GM19099 (cell line): Measurements from ENCODE around the gene SLC1A7.

Source experiments
- POLR2A ChIP-seq: IDR thresholded peaks from 3 replicates; pipeline ENCODE4 v1.6.1; 2011; ENCODE audit warnings: low read depth; ENCODE audit not compliant: insufficient read length; ENCODE audit errors: extremely low read depth

The SLC1A7 gene

GRCh38 chr1:53165408-53165961 lies 23.0 kb upstream of the SLC1A7 start:
- no peak for TF ChIP-seq POLR2A

GRCh38 chr1:53163291-53163768 lies 20.9 kb upstream of the SLC1A7 start:
- no peak for TF ChIP-seq POLR2A

GRCh38 chr1:53162621-53163020 lies 20.2 kb upstream of the SLC1A7 start:
- no peak for TF ChIP-seq POLR2A

DNA sequence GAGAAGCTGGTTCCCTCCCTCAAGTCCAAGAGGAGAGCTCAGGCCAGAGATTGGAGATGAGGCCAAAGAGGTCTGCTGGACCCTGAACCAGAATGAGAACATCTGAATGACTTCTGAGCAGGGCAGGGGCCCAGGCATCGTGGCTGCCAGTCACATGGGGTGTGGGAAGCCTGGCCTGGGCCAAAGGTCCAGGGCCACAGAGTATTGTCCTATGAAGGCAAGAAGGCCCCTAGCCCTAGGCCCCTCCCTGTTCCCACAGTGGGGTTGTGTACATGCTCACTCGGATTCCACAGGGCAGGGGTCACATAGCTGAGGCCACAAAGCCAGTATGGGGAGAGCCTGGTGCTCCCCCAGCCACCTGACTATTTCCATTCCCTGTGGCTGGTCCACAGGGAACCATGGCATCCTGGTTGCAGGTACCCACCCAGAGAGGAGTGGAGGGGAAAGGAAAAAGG lies 18.5 kb upstream of the SLC1A7 start:
- TF ChIP-seq POLR2A: no peak

GRCh38 chr1:53158900-53159299 lies 16.5 kb upstream of the SLC1A7 start:
- TF ChIP-seq POLR2A: no peak

GRCh38 chr1:53156783-53157182 lies 14.3 kb upstream of the SLC1A7 start:
- TF ChIP-seq POLR2A: no peak

GRCh38 chr1:53155945-53156344 lies 13.5 kb upstream of the SLC1A7 start:
- no peak for TF ChIP-seq POLR2A

DNA sequence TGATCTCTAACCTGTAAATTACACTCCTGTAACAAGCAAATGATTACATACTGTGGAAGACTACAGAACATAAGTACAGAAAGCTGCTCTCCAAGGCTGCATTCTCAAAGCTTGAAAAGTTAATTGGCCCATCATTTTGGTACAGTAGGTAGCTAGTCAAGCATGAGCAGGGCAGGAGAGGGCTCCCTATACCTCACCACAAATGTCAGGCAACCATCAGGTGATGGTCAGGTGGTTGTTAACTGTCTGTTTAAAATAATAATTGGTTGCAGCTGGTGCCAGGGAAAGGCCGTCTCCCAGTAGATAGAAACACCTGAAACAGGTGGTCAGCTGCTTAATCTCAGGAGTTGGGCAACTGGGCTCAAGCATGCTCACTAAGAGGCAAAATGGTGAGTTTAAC lies 13.1 kb upstream of the SLC1A7 start:
- TF ChIP-seq POLR2A: no peak

GRCh38 chr1:53154859-53155438 lies 12.5 kb upstream of the SLC1A7 start:
- TF ChIP-seq POLR2A: no peak

GRCh38 chr1:53153752-53154151 lies 11.3 kb upstream of the SLC1A7 start:
- no peak for TF ChIP-seq POLR2A

GRCh38 chr1:53148123-53148522 lies 5.7 kb upstream of the SLC1A7 start:
- TF ChIP-seq POLR2A: no peak

DNA sequence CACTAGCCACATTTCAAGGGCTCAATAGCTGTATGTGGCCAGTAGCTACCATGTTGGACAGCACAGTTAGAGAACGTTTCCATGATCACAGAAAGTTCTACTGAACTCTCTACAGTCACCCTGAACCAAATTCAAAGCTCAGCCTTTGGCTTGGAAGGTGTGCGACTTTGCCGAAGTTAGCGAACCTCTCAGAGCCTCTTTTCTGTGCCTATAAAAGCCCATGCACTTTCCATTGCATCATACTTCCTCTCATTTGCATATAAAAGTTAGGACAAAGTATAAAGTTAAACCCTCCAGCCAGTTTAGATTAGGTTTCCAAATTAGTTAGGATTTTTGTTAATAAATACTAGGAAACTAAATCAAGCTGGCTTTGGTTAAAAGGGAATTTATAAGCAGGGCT lies 4.7 kb upstream of the SLC1A7 start:
- no peak for TF ChIP-seq POLR2A

DNA sequence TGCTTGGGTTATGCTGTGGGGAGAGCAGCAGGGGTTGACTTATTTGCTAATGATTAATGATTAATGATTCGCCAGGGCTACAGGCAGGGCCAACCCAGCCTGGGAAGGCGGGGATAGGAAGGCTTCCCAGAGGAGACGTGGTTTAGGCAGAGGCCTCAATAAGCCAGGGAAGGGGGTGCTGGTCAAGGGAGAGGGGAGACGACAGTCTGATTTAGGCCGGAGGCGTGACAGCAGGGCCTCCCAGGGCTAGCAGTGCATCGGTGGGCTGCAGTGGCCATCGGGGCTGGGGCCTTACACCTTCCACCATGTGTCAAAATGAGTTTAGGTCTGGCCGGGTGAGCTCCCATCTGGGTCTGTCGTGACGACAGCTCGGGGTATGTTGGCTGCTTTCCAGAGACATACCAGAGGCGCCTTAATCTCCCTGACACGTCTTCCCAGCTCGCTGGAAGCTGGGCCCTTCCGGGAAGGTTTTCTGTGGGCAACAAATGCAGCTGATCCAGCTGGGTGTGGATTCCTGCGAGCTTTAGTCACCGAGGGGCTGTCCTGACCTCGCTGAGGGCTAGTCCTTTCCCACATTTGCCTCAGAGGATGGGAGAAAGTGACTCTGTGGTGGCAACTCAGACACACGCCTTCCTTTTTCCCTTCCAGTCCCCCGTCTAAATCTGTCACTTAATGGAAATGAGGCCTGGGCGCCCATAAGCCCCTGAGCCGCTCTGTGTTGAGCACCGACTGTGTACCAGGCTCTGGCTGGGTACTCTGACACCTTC lies 3.7 kb upstream of the SLC1A7 start:
- no peak for TF ChIP-seq POLR2A

DNA sequence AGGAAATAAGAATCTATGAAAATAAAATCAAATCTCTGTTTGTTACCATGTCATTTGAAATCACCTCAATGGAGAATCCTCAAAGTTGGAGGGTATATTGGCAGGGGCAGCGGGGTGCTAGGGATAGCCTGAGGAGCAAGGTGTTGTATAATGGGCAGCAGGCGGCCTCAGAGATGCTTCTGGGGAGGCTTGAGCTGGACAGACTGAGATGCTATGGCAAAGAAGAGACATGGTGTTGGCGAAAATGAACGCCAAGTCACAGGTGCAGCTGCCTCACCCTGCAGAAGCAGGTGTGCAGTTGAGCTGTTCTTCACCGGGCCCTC lies 3.1 kb upstream of the SLC1A7 start:
- TF ChIP-seq POLR2A: no peak

- no peak for TF ChIP-seq POLR2A
Measured at GRCh38 chr1:53145051-53145600, 2.7 kb upstream of the SLC1A7 start.

DNA sequence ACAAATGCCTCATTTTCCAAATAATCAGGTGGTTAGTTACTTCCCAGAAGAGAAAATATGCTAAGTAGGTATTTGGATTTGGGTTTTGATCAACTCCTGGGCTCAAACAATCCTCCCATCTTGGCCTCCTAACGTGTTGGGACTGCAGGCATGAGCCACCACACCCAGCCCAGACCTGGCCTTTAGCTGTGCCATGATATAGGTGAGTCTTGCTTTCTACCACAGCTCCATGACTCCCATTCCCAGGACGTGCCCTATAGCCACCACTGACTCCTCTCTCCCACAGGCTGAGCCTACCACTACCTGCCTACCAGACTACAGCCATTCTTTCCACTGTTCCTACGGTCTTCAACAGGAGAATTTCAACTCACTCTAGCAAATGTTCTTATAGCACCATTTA lies 1.8 kb upstream of the SLC1A7 start:
- TF ChIP-seq POLR2A: no peak
